ENCODE measurements around the gene APBA2. TPM values are rescaled to one million over a fixed set of nuclear protein-coding genes. Genes with fewer than 3 reads are reported as not detected.

Gene APBA2
- total RNA-seq, 1 experiment from 2014 or later, result 11.2 TPM

GRCh38 chr15:29143909-29144635 lies 258.3 kb downstream of the APBA2 start:
- no peak for ATAC-seq
- ChIA-PET CTCF (no interaction called here), POLR2A (no interaction called here)
- H3K4me1 Mint-ChIP-seq, result peaks cover 28% of the 10 kb centered on the region
- H3K4me3 Mint-ChIP-seq, result no peak overlapping the region
- H3K27ac Mint-ChIP-seq, result no peak overlapping the region
- H3K9me3 Mint-ChIP-seq, result no peaks in the 10 kb centered on the region
- TF ChIP-seq ZNF219 (CRISPR knock-in tag; IDR thresholded peaks at IDR 0.05; ENCODE audit: borderline replicate concordance) (no peak), NR1H2 (CRISPR knock-in tag; IDR thresholded peaks at IDR 0.05) (no peak), ATF6 (CRISPR knock-in tag; IDR thresholded peaks at IDR 0.05) (no peak), SMAD3 (CRISPR knock-in tag; IDR thresholded peaks at IDR 0.05; ENCODE audit: borderline replicate concordance) (no peak), ARID4B (CRISPR knock-in tag; IDR thresholded peaks at IDR 0.05; ENCODE audit: borderline replicate concordance) (no peak), PRRX2 (CRISPR knock-in tag; IDR thresholded peaks at IDR 0.05) (no peak), ATF1 (CRISPR knock-in tag; IDR thresholded peaks at IDR 0.05) (no peak), STAT6 (CRISPR knock-in tag; conservative IDR thresholded peaks at IDR 0.05; ENCODE audit: low read depth) (no peak), ZNF671 (CRISPR knock-in tag; IDR thresholded peaks at IDR 0.05) (no peak), EMX1 (CRISPR knock-in tag; IDR thresholded peaks at IDR 0.05) (no peak), FOXJ3 (CRISPR knock-in tag; IDR thresholded peaks at IDR 0.05; ENCODE audit: borderline replicate concordance) (no peak), ATF2 (CRISPR knock-in tag; IDR thresholded peaks at IDR 0.05; ENCODE audit: borderline replicate concordance, low read depth) (no peak), ETV6 (CRISPR knock-in tag; IDR thresholded peaks at IDR 0.05) (no peak), ZNF317 (CRISPR knock-in tag; IDR thresholded peaks at IDR 0.05; ENCODE audit: borderline replicate concordance, low read depth) (no peak)
- no peak for DNase-seq (ENCODE audit: low spot score)
- no peaks in the 10 kb centered on the region for H3K36me3 Mint-ChIP-seq
- no peaks in the 10 kb centered on the region for H3K27me3 Mint-ChIP-seq (ENCODE audit: low read depth)

GRCh38 chr15:29149738-29150075 lies 263.9 kb downstream of the APBA2 start:
- DNase-seq (ENCODE audit: low spot score), result no peak
- ChIA-PET POLR2A (no interaction called here), CTCF (interaction anchor here (2.3 kb wide), 1 partner anchor 10 kb away, joined by 20 read pairs; no protein-coding TSS in a partner anchor)

More at GRCh38 chr15:29149738-29150075, 263.9 kb downstream of the APBA2 start:
- H3K4me1 Mint-ChIP-seq, result no peaks in the 10 kb centered on the region
- 0 out of 2 replicates have a peak, but pooled peaks cover 4% of the 10 kb centered on the region for H3K9me3 Mint-ChIP-seq
- TF ChIP-seq CTCF (IDR thresholded peaks at IDR 0.05) (no peak), MXD4 (CRISPR knock-in tag; IDR thresholded peaks at IDR 0.05; ENCODE audit: borderline replicate concordance) (no peak), NR2C2 (CRISPR knock-in tag; IDR thresholded peaks at IDR 0.05) (no peak), TCF7 (CRISPR knock-in tag; IDR thresholded peaks at IDR 0.05; ENCODE audit: low read depth) (no peak), E2F4 (CRISPR knock-in tag; IDR thresholded peaks at IDR 0.05; ENCODE audit: borderline replicate concordance, low read depth) (no peak)
- no peak overlapping the region for H3K4me3 Mint-ChIP-seq
- no peaks in the 10 kb centered on the region for H3K27me3 Mint-ChIP-seq (ENCODE audit: low read depth)
- no peaks in the 10 kb centered on the region for H3K36me3 Mint-ChIP-seq
- no peak overlapping the region for H3K27ac Mint-ChIP-seq
- ATAC-seq, result no peak
